Stomach (tissue), 9 donors: ENCODE results near the gene OR10A4. TPM values are rescaled to one million over a fixed set of nuclear protein-coding genes. Genes with fewer than 3 reads are reported as not detected.

Experiments used
- DNase-seq, 2 donors: peaks; one replicate each; pipeline versions ENCODE4 v3.0.0 to v3.0.0-alpha.2; 2013 to 2019
- H3K27ac ChIP-seq, 5 donors: fragments of 200-600 bp in 4 of 5; sonication (generic) in 4 of 5; one replicate each; pipeline ENCODE4 v1.5.1; 2013 to 2019; ENCODE audit warnings: mild to moderate bottlenecking in 1 of 5, moderate library complexity in 1 of 5
- H3K27me3 ChIP-seq, 3 donors: fragments of 200-600 bp; sonication (generic); one replicate each; pipeline ENCODE4 v1.5.1; 2017 to 2019; ENCODE audit warnings: mixed run types in 1 of 3
- H3K36me3 ChIP-seq, 4 donors: fragments of 200-600 bp; sonication (generic); 1 replicate in 3 of 4; 2 replicates in 1 of 4; pipeline ENCODE4 v1.5.1; 2016 to 2019
- H3K4me1 ChIP-seq, 4 donors: fragments of 200-600 bp; sonication (generic); one replicate each; pipeline ENCODE4 v1.5.1; 2016 to 2019
- H3K4me3 ChIP-seq, 4 donors: fragments of 200-600 bp; sonication (generic) in 3 of 4; one replicate each; pipeline ENCODE4 v1.5.1; 2016 to 2019; ENCODE audit warnings: mild to moderate bottlenecking in 1 of 4
- H3K9me3 ChIP-seq, 4 donors: fragments of 200-600 bp; sonication (generic); one replicate each; pipeline ENCODE4 v1.5.1; 2016 to 2019
- CTCF ChIP-seq, 7 experiments: fragments of 450-650 bp in 4 of 7; fragments of 200-600 bp in 3 of 7; sonication (generic) in 3 of 7; IDR thresholded peaks; one replicate each; pipeline ENCODE4 v1.5.1; 2016 to 2019; ENCODE audit warnings: antibody characterized with exemption in 7 of 7, control low read depth in 2 of 7, mild to moderate bottlenecking in 1 of 7
- EP300 ChIP-seq: sonication (generic); formaldehyde crosslinking; IDR thresholded peaks from one replicate; pipeline ENCODE4 v1.6.1; 2017; ENCODE audit warnings: antibody characterized with exemption
- POLR2A ChIP-seq, 4 donors: fragments of 450-650 bp; IDR thresholded peaks; one replicate each; pipeline ENCODE4 v1.6.1; 2016; ENCODE audit warnings: antibody characterized with exemption in 4 of 4, control low read depth in 2 of 4, mild to moderate bottlenecking in 1 of 4, moderate library complexity in 1 of 4
- POLR2AphosphoS5 ChIP-seq, 3 donors: sonication (generic); formaldehyde crosslinking; IDR thresholded peaks; one replicate each; pipeline ENCODE4 v1.6.1; 2016; ENCODE audit warnings: antibody characterized with exemption in 3 of 3
- WGBS, 5 donors: extraction: QIAGEN DNeasy Blood & Tissue Kit in 3 of 5; methylation state at CpG; one replicate each; pipeline versions ENCODE4 v1.1.5 to v1.1.7; 2013 to 2018; 5-methylcytosine and 5-hydroxymethylcytosine counted together
- intact Hi-C: fragments of 100-400 bp; cut with DNase I; formaldehyde crosslinking; loops from one replicate; pipeline ENCODE4 v1.15.1; 2023; ENCODE audit warnings: low total_unique reads
- polyA plus RNA-seq, 3 donors: library from polyadenylated mRNA; stranded (reverse); fragments of 200-250 nt; gene quantifications; one replicate each; pipeline ENCODE4 v1.2.3, GENCODE V29; 2013
- total RNA-seq, 5 donors: library from RNA; depleted of rRNA; stranded (reverse); fragments of >200 nt; gene quantifications; one replicate each; pipeline versions ENCODE4 v1.1.0 to v1.2.3, GENCODE V29; 2014 to 2016
- donor health status: healthy with polysubstance abuse.
- donor health status: Bipolar disorder and iron deficiency.
- donor health status: healthy.

The OR10A4 gene
- total and polyA plus RNA-seq, 8 donors, result not detected

GRCh38 chr11:6864438-6864837, 12.0 kb upstream of the OR10A4 start:
- Histone ChIP-seq H3K36me3 (no peaks in the 10 kb centered on the region), H3K4me3 (no peak overlapping the region), H3K27me3 (no peaks in the 10 kb centered on the region), H3K4me1 (no peaks in the 10 kb centered on the region), H3K27ac (no peak overlapping the region), H3K9me3 (no peaks in the 10 kb centered on the region)
- DNase-seq, result no peak
- intact Hi-C loops, result no loop called here
- 67 to 86% (median 82%) methylated on average over 1 of the region's 1 CpG for WGBS, 5 donors
- TF ChIP-seq EP300 (no peak), POLR2AphosphoS5 (IDR thresholded peaks at IDR 0.05) (no peak), CTCF (IDR thresholded peaks at IDR 0.05) (no peak), POLR2A (IDR thresholded peaks at IDR 0.05) (no peak)

GRCh38 chr11:6871278-6871677, 5.1 kb upstream of the OR10A4 start:
- no peak overlapping the region for H3K27ac ChIP-seq
- 68 to 97% (median 91%) methylated on average over 1 of the region's 1 CpG for WGBS, 5 donors
- H3K36me3 ChIP-seq, result no peaks in the 10 kb centered on the region
- intact Hi-C loops, result no loop called here
- no peaks in the 10 kb centered on the region for H3K9me3 ChIP-seq
- no peak for TF ChIP-seq CTCF (IDR thresholded peaks at IDR 0.05)
- no peak for TF ChIP-seq POLR2A (IDR thresholded peaks at IDR 0.05)
- no peak for TF ChIP-seq POLR2AphosphoS5 (IDR thresholded peaks at IDR 0.05)
- TF ChIP-seq EP300, result no peak
- H3K27me3 ChIP-seq, result no peaks in the 10 kb centered on the region
- no peak for DNase-seq
- H3K4me1 ChIP-seq, result no peaks in the 10 kb centered on the region
- no peak overlapping the region for H3K4me3 ChIP-seq

- no peak for DNase-seq
- H3K27me3 ChIP-seq, result no peaks in the 10 kb centered on the region
- peaks cover 0 to 11% (median 5%) of the 10 kb centered on the region in 4 donors for H3K9me3 ChIP-seq
- no peaks in the 10 kb centered on the region for H3K36me3 ChIP-seq
- H3K4me1 ChIP-seq, result no peaks in the 10 kb centered on the region
- TF ChIP-seq POLR2A (IDR thresholded peaks at IDR 0.05) (no peak), POLR2AphosphoS5 (IDR thresholded peaks at IDR 0.05) (no peak), EP300 (no peak), CTCF (IDR thresholded peaks at IDR 0.05) (no peak)
- H3K4me3 ChIP-seq, result no peak overlapping the region
- intact Hi-C loops, result no loop called here
- 76 to 93% (median 81%) methylated on average over 2 of the region's 2 CpGs for WGBS, 5 donors
- H3K27ac ChIP-seq, result no peak overlapping the region
Measured at GRCh38 chr11:6875761-6876160, 664 bp upstream of the OR10A4 start.

GRCh38 chr11:6876914-6877313, 489 bp downstream of the OR10A4 start:
- Histone ChIP-seq H3K36me3 (no peaks in the 10 kb centered on the region), H3K9me3 (peaks cover 0 to 11% (median 5%) of the 10 kb centered on the region in 4 donors), H3K4me3 (no peak overlapping the region), H3K27me3 (no peaks in the 10 kb centered on the region), H3K27ac (no peak overlapping the region), H3K4me1 (no peaks in the 10 kb centered on the region)
- no peak for TF ChIP-seq POLR2AphosphoS5 (IDR thresholded peaks at IDR 0.05)
- no peak for TF ChIP-seq EP300
- TF ChIP-seq POLR2A (IDR thresholded peaks at IDR 0.05), result no peak
- TF ChIP-seq CTCF (IDR thresholded peaks at IDR 0.05), result no peak
- no peak for DNase-seq
- 74 to 93% (median 83%) methylated on average over 2 to 3 of the region's 3 CpGs for WGBS, 5 donors
- intact Hi-C loops, result no loop called here
